Glutamatergic neuron (in vitro differentiated cells): Measurements from ENCODE around the gene NUP88. TPM values are rescaled to one million over a fixed set of nuclear protein-coding genes. Genes with fewer than 3 reads are reported as not detected.

ENCODE experiments used
- DNase-seq: peaks from one replicate; pipeline ENCODE4 v3.0.0; 2022
- H3K27ac Mint-ChIP-seq: one replicate; pipeline ENCODE4 v1.8.0; 2020; ENCODE audit warnings: mild to moderate bottlenecking, mixed read lengths, inconsistent platforms; ENCODE audit not compliant: unreplicated experiment
- H3K27me3 Mint-ChIP-seq: one replicate; pipeline ENCODE4 v1.8.0; 2020; ENCODE audit warnings: mild to moderate bottlenecking, moderate library complexity, mixed read lengths, inconsistent platforms; ENCODE audit not compliant: unreplicated experiment
- H3K36me3 Mint-ChIP-seq: one replicate; pipeline ENCODE4 v1.8.0; 2020; ENCODE audit warnings: mild to moderate bottlenecking, mixed read lengths, inconsistent platforms; ENCODE audit not compliant: unreplicated experiment
- H3K4me1 Mint-ChIP-seq: one replicate; pipeline ENCODE4 v1.8.0; 2020; ENCODE audit warnings: mild to moderate bottlenecking, low read depth, mixed read lengths, inconsistent platforms; ENCODE audit not compliant: unreplicated experiment
- H3K4me3 Mint-ChIP-seq: one replicate; pipeline ENCODE4 v1.8.0; 2020; ENCODE audit warnings: mild to moderate bottlenecking, mixed read lengths, inconsistent platforms; ENCODE audit not compliant: unreplicated experiment
- H3K9me3 Mint-ChIP-seq: one replicate; pipeline ENCODE4 v1.8.0; 2020; ENCODE audit warnings: mild to moderate bottlenecking, moderate library complexity, mixed read lengths, inconsistent platforms; ENCODE audit not compliant: unreplicated experiment
- CTCF ChIP-seq: fragments of 200-600 bp; sonication (generic); IDR thresholded peaks from one replicate; pipeline ENCODE4 v1.5.0; 2021; ENCODE audit not compliant: partially characterized antibody, unreplicated experiment
- total RNA-seq: library from RNA; stranded (reverse); fragmentation: NEBNext Ultra II Directional; extraction: Animal tissue kit (Norgen Biotek cat#: 25700); gene quantifications from one replicate; pipeline ENCODE4 v1.2.1, GENCODE V29; 2021; ENCODE audit not compliant: unreplicated experiment

NUP88 gene
- total RNA-seq, 1 donor from 2014 or later, result 74.5 TPM

GRCh38 chr17:5373112-5373511, 46.4 kb downstream of the NUP88 start:
- H3K9me3 Mint-ChIP-seq, result peaks cover 3% of the 10 kb centered on the region
- peak overlapping the region; percentile 48 for H3K27ac Mint-ChIP-seq
- H3K36me3 Mint-ChIP-seq, result no peaks in the 10 kb centered on the region
- peaks cover 2% of the 10 kb centered on the region for H3K27me3 Mint-ChIP-seq
- no peak for TF ChIP-seq CTCF
- H3K4me1 Mint-ChIP-seq, result peaks cover 5% of the 10 kb centered on the region
- no peak for DNase-seq
- H3K4me3 Mint-ChIP-seq, result no peak overlapping the region

GRCh38 chr17:5370411-5370810, 49.1 kb downstream of the NUP88 start:
- DNase-seq, result no peak
- Mint-ChIP-seq H3K27me3 (peaks cover 2% of the 10 kb centered on the region), H3K4me3 (no peak overlapping the region), H3K36me3 (no peaks in the 10 kb centered on the region), H3K27ac (peak overlapping the region; percentile 34), H3K4me1 (peaks cover 5% of the 10 kb centered on the region), H3K9me3 (peaks cover 3% of the 10 kb centered on the region)
- TF ChIP-seq CTCF, result no peak

GRCh38 chr17:5365831-5366230, 53.6 kb downstream of the NUP88 start:
- TF ChIP-seq CTCF, result no peak
- H3K4me3 Mint-ChIP-seq, result no peak overlapping the region
- peaks cover 2% of the 10 kb centered on the region for H3K9me3 Mint-ChIP-seq
- H3K4me1 Mint-ChIP-seq, result no peaks in the 10 kb centered on the region
- H3K27ac Mint-ChIP-seq, result no peak overlapping the region
- DNase-seq, result no peak
- H3K27me3 Mint-ChIP-seq, result peaks cover under 1% of the 10 kb centered on the region
- H3K36me3 Mint-ChIP-seq, result no peaks in the 10 kb centered on the region

- Mint-ChIP-seq H3K9me3 (no peaks in the 10 kb centered on the region), H3K27ac (no peak overlapping the region)
Observed at GRCh38 chr17:5364696-5365095, 54.8 kb downstream of the NUP88 start.

GRCh38 chr17:5364156-5364555, 55.3 kb downstream of the NUP88 start:
- H3K27ac Mint-ChIP-seq, result no peak overlapping the region
- DNase-seq, result no peak
- peaks cover 7% of the 10 kb centered on the region for H3K27me3 Mint-ChIP-seq
- no peak overlapping the region for H3K4me3 Mint-ChIP-seq
- no peaks in the 10 kb centered on the region for H3K36me3 Mint-ChIP-seq
- no peaks in the 10 kb centered on the region for H3K9me3 Mint-ChIP-seq
- no peaks in the 10 kb centered on the region for H3K4me1 Mint-ChIP-seq
- no peak for TF ChIP-seq CTCF

More at GRCh38 chr17:5364696-5365095, 54.8 kb downstream of the NUP88 start:
- DNase-seq, result no peak
- no peak for TF ChIP-seq CTCF
- Mint-ChIP-seq H3K4me1 (no peaks in the 10 kb centered on the region), H3K27me3 (peaks cover 7% of the 10 kb centered on the region), H3K36me3 (no peaks in the 10 kb centered on the region), H3K4me3 (no peak overlapping the region)
